Activated naive CD4-positive, alpha-beta T cell treated with anti-CD3 and anti-CD28 coated beads for 36 hours (primary cell): Measurements from ENCODE around the gene CENPV. TPM values are rescaled to one million over a fixed set of nuclear protein-coding genes. Genes with fewer than 3 reads are reported as not detected.
"Not testable (repeated sequence)": the region's sequence is repeated elsewhere in the genome, so short reads cannot be mapped to it uniquely, and the experiment has no call there.

ENCODE experiments used
- CTCF ChIA-PET: fragments of 350-600 bp; sonication (Branson Sonifier 250); formaldehyde crosslinking; loops from one replicate; lab custom pipeline; 2021; ENCODE audit warnings: antibody characterized with exemption; lab: Charles Lee
- DNase-seq: peaks from one replicate; pipeline ENCODE4 v3.0.0-alpha.2; 2020
- H3K27ac Mint-ChIP-seq: one replicate; pipeline ENCODE4 v1.8.0; 2021; ENCODE audit warnings: mild to moderate bottlenecking, mixed read lengths
- H3K27me3 Mint-ChIP-seq: one replicate; pipeline ENCODE4 v1.8.0; 2021; ENCODE audit warnings: low read depth, mixed read lengths
- H3K36me3 Mint-ChIP-seq: one replicate; pipeline ENCODE4 v1.8.0; 2021; ENCODE audit warnings: low read depth, mixed read lengths
- H3K4me1 Mint-ChIP-seq: one replicate; pipeline ENCODE4 v1.8.0; 2021; ENCODE audit warnings: low read depth, mixed read lengths
- H3K4me3 Mint-ChIP-seq: one replicate; pipeline ENCODE4 v1.8.0; 2021; ENCODE audit warnings: mild to moderate bottlenecking, moderate library complexity, mixed read lengths
- H3K9me3 Mint-ChIP-seq: one replicate; pipeline ENCODE4 v1.8.0; 2021; ENCODE audit warnings: mixed read lengths
- intact Hi-C: fragments of 100-400 bp; cut with micrococcal nuclease; formaldehyde crosslinking; loops from one replicate; pipeline ENCODE4 v1.15.1; 2023
- total RNA-seq, 2 experiments: library from RNA; stranded (reverse); gene quantifications; one replicate each; pipeline ENCODE4 v1.2.3, GENCODE V29; 2021

Gene CENPV
- total RNA-seq, 2 experiments from 2014 or later: 117 to 121 TPM

DNA sequence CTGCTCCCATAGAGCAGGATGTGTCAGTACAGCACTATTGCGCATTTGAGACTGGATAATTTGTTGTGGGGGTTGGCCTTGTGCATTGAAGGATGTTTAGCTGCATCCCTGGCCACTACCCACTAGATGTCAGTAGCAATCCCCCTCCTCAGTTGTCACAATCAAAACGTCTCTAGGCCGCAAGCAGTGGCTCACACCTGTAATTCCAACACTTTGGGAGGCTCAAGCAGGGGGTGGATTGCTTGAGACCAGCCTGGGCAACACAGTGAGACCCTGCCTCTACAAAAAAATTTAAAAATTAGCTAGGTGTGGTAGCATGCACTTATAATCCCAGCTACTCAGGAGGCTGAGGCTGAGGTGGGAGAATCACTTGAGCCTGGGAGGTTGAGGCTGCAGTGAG is 48.4 kb downstream of the CENPV start:
- H3K27me3 Mint-ChIP-seq: no peaks in the 10 kb centered on the region
- peaks cover 3% of the 10 kb centered on the region for H3K4me1 Mint-ChIP-seq
- CTCF ChIA-PET: interaction anchor here (0.7 to 3.3 kb wide), 8 partner anchors 9 to 59 kb away, joined by 3 to 13 read pairs (median 4); no protein-coding TSS in a partner anchor
- no peak overlapping the region for H3K4me3 Mint-ChIP-seq
- peak; percentile 37 for DNase-seq
- intact Hi-C loops: no loop called here
- no peaks in the 10 kb centered on the region for H3K9me3 Mint-ChIP-seq
- no peak overlapping the region for H3K27ac Mint-ChIP-seq
- H3K36me3 Mint-ChIP-seq: peaks cover 1% of the 10 kb centered on the region

- no peak overlapping the region for H3K27ac Mint-ChIP-seq
- no peak overlapping the region for H3K4me3 Mint-ChIP-seq
- H3K27me3 Mint-ChIP-seq: no peaks in the 10 kb centered on the region
- H3K36me3 Mint-ChIP-seq: peaks cover 1% of the 10 kb centered on the region
- CTCF ChIA-PET: interaction anchor here (0.6 to 3.3 kb wide), 8 partner anchors 11 to 1477 kb away, joined by 3 to 13 read pairs (median 3); no protein-coding TSS in a partner anchor
- no peak for DNase-seq
- H3K4me1 Mint-ChIP-seq: peaks cover 7% of the 10 kb centered on the region
- no peaks in the 10 kb centered on the region for H3K9me3 Mint-ChIP-seq
- intact Hi-C loops: no loop called here
Measured at GRCh38 chr17:16302856-16303255, 50.4 kb downstream of the CENPV start.

DNA sequence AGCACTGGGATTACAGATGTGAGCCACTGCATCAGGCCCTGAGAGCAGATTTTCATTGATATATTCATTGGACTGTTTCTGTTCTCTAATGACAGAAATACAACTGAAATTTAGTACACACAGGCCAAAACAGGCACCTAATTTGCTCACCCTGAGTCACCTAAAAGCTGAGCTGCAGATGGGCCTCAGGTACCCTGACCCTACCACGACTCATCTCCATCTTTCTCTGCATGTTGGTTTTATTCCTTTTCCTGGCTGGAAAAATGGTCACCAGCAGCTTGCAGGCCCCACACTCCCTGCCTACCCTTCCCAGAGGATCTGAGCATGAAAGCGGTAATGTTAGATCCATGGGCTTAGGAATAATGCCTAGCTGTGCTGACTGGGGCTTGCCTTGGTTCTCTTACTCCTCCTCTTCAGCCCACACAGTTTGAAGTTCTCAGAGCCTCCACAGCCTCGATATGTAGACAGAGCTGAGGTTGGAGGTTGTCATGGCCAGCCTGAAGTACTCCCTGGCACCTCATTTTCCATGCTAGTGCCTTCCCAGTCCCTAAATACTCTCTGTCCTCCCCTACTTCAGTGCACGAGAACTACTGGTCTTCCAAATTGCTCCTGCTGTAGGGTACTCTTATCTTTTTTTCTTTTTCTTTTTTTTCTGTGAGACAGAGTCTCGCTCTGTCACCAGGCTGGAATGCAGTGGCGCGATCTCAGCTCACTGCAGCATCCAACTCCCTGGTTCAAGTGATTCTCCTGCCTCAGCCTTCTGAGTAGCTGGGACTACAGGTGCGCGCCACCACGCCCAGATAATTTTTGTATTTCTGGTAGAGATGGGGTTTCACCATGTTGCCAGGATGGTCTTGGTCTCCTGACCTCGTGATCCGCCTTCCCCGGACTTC is 51.1 kb downstream of the CENPV start:
- Mint-ChIP-seq H3K9me3 (no peaks in the 10 kb centered on the region), H3K36me3 (peaks cover 1% of the 10 kb centered on the region), H3K27me3 (no peaks in the 10 kb centered on the region), H3K4me1 (peaks cover 13% of the 10 kb centered on the region), H3K4me3 (no peak overlapping the region), H3K27ac (no peak overlapping the region)
- CTCF ChIA-PET: interaction anchor here (0.8 to 3.3 kb wide), 3 partner anchors 16 to 62 kb away, joined by 3 to 13 read pairs (median 3); no protein-coding TSS in a partner anchor
- no peak for DNase-seq
- intact Hi-C loops: no loop called here

GRCh38 chr17:16300554-16300953 is 52.7 kb downstream of the CENPV start:
- H3K36me3 Mint-ChIP-seq: peaks cover 1% of the 10 kb centered on the region
- no peaks in the 10 kb centered on the region for H3K9me3 Mint-ChIP-seq
- H3K27me3 Mint-ChIP-seq: no peaks in the 10 kb centered on the region
- DNase-seq: no peak
- CTCF ChIA-PET: interaction anchor here (0.8 kb wide), 1 partner anchor 10 kb away, joined by 4 read pairs; no protein-coding TSS in a partner anchor
- intact Hi-C loops: no loop called here
- peaks cover 18% of the 10 kb centered on the region for H3K4me1 Mint-ChIP-seq
- no peak overlapping the region for H3K27ac Mint-ChIP-seq
- H3K4me3 Mint-ChIP-seq: no peak overlapping the region

GRCh38 chr17:16298140-16298662 is 55.1 kb downstream of the CENPV start:
- no peaks in the 10 kb centered on the region for H3K27me3 Mint-ChIP-seq
- no peak overlapping the region for H3K27ac Mint-ChIP-seq
- intact Hi-C loops: no loop called here
- H3K4me3 Mint-ChIP-seq: no peak overlapping the region
- H3K9me3 Mint-ChIP-seq: no peaks in the 10 kb centered on the region
- CTCF ChIA-PET: interaction anchor here (0.7 to 1.1 kb wide), 2 partner anchors 12 to 80 kb away, joined by 3 read pairs; no protein-coding TSS in a partner anchor
- no peak for DNase-seq
- H3K36me3 Mint-ChIP-seq: peaks cover 1% of the 10 kb centered on the region
- peaks cover 18% of the 10 kb centered on the region for H3K4me1 Mint-ChIP-seq

DNA sequence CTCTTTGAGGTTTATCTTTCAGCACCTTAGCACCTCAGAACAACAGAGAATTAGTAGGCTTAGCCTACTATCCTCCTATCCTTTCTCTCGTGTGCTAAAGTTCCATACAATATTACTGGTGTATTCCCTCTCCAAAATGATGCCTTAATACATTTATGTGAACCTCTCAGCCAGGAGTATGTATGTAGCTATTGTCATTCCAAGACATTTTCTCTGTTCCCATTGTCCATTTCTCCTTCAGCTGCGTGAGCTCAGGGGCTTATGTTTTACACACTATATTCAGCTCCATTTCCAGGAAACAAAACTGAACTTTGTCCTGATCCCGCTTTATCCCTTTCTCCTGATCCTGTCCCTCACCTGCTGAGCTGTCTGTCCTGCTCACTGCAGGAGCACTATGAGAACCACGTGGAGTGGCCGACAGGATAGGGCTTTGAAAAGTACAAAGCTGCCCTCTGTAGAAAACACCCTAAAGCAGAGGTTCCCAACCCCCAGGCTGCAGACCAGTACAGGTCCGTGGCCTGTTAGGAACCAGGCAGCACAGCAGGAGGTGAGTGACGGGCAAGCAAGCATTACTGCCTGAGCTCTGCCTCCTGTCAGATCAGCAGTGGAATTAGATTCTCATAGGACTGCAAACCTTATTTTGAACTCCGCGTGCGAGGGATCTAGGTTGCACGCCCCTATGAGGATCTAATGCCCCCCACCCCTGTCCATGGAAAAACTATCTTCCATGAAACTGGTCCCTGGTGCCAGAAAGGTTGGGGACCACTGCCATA is 55.7 kb downstream of the CENPV start:
- intact Hi-C loops: no loop called here
- no peaks in the 10 kb centered on the region for H3K27me3 Mint-ChIP-seq
- peaks cover 18% of the 10 kb centered on the region for H3K4me1 Mint-ChIP-seq
- CTCF ChIA-PET: interaction anchor here (0.7 to 1.1 kb wide), 2 partner anchors 11 to 79 kb away, joined by 3 read pairs; no protein-coding TSS in a partner anchor
- no peak overlapping the region for H3K4me3 Mint-ChIP-seq
- peaks cover 1% of the 10 kb centered on the region for H3K36me3 Mint-ChIP-seq
- H3K9me3 Mint-ChIP-seq: no peaks in the 10 kb centered on the region
- H3K27ac Mint-ChIP-seq: no peak overlapping the region
- DNase-seq: no peak

GRCh38 chr17:16296072-16296471 is 57.2 kb downstream of the CENPV start:
- intact Hi-C loops, H3K27me3 Mint-ChIP-seq, DNase-seq, H3K4me3 Mint-ChIP-seq, H3K27ac Mint-ChIP-seq, H3K36me3 Mint-ChIP-seq, H3K9me3 Mint-ChIP-seq: not testable (repeated sequence)
- peaks cover 20% of the 10 kb centered on the region for H3K4me1 Mint-ChIP-seq
- CTCF ChIA-PET: interaction anchor here (0.6 to 1.9 kb wide), 2 partner anchors 9 to 13 kb away, joined by 3 to 9 read pairs; no protein-coding TSS in a partner anchor

GRCh38 chr17:16294560-16294959 is 58.7 kb downstream of the CENPV start:
- H3K36me3 Mint-ChIP-seq: peaks cover 2% of the 10 kb centered on the region
- intact Hi-C loops: no loop called here
- H3K4me1 Mint-ChIP-seq: peaks cover 23% of the 10 kb centered on the region
- no peaks in the 10 kb centered on the region for H3K27me3 Mint-ChIP-seq
- no peak overlapping the region for H3K27ac Mint-ChIP-seq
- H3K9me3 Mint-ChIP-seq: no peaks in the 10 kb centered on the region
- CTCF ChIA-PET: interaction anchor here (1.9 kb wide), 1 partner anchor 10 kb away, joined by 9 read pairs; no protein-coding TSS in a partner anchor
- no peak for DNase-seq
- no peak overlapping the region for H3K4me3 Mint-ChIP-seq

DNA sequence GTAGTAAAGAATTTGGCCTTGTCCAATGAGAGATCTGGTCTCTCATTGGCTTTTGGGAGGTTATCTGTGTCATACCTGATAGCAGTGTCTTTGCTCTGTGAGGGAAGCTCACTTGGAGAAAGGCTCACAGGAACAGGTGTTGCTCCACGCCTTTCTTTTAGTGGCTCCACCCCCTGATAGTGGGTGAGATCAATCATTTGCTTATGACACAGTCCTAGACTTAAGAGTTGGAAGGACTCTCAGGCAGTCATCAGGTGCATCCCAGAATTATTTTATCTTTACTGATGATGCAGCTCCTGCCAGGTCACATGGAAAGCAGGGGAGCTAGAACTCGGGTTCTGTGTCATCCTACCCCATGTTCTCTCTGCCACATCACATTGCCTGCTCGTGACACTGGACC is 59.3 kb downstream of the CENPV start:
- peaks cover 28% of the 10 kb centered on the region for H3K4me1 Mint-ChIP-seq
- intact Hi-C loops: no loop called here
- no peaks in the 10 kb centered on the region for H3K27me3 Mint-ChIP-seq
- DNase-seq: no peak
- H3K4me3 Mint-ChIP-seq: no peak overlapping the region
- no peak overlapping the region for H3K27ac Mint-ChIP-seq
- peaks cover 2% of the 10 kb centered on the region for H3K36me3 Mint-ChIP-seq
- H3K9me3 Mint-ChIP-seq: no peaks in the 10 kb centered on the region
- CTCF ChIA-PET: no interaction called here

Other genes starting within 250 kb of the CENPV start
- gene NCOR1, start 137.9 kb downstream of the CENPV start, total RNA-seq: 100 to 1,000 TPM; 101 to 104 TPM
- gene PIGL, start 136.3 kb downstream of the CENPV start, total RNA-seq: 10 to 100 TPM; 40.4 to 42.4 TPM
- gene UBB, start 27.6 kb upstream of the CENPV start, total RNA-seq: 1,000 to 10,000 TPM; 1,579 to 1,628 TPM
- gene TRPV2, start 62.1 kb upstream of the CENPV start, total RNA-seq: 10 to 100 TPM; 23.7 to 24.8 TPM
- gene LRRC75A, start 138.7 kb upstream of the CENPV start, total RNA-seq: under 1 TPM; 0.69 to 0.79 TPM
- gene ZNF287, start 215.7 kb upstream of the CENPV start, total RNA-seq: 1 to 10 TPM; 5.1 to 6.3 TPM